Measurements from ENCODE around the gene UMODL1. TPM values are rescaled to one million over a fixed set of nuclear protein-coding genes. Genes with fewer than 3 reads are reported as not detected.

UMODL1 gene
- total RNA-seq, 2 donors from 2014 or later, result 0.11 TPM; not detected in 1

GRCh38 chr21:42123219-42123908 lies 52.2 kb downstream of the UMODL1 start:
- Mint-ChIP-seq H3K36me3 (ENCODE audit: low read depth) (no peaks in the 10 kb centered on the region), H3K4me1 (peaks cover 6% of the 10 kb centered on the region), H3K27ac (no peak overlapping the region), H3K9me3 (no peaks in the 10 kb centered on the region), H3K4me3 (no peak overlapping the region), H3K27me3 (peaks cover 44% of the 10 kb centered on the region)
- no peak for ATAC-seq (replicated peaks)

GRCh38 chr21:42124081-42124480 lies 53.0 kb downstream of the UMODL1 start:
- Mint-ChIP-seq H3K27me3 (peaks cover 42% of the 10 kb centered on the region), H3K4me1 (peaks cover 6% of the 10 kb centered on the region), H3K4me3 (no peak overlapping the region), H3K36me3 (ENCODE audit: low read depth) (no peaks in the 10 kb centered on the region), H3K27ac (no peak overlapping the region), H3K9me3 (no peaks in the 10 kb centered on the region)
- ATAC-seq (replicated peaks), result no peak

GRCh38 chr21:42124826-42125570 lies 53.9 kb downstream of the UMODL1 start:
- ATAC-seq (replicated peaks), result no peak
- Mint-ChIP-seq H3K4me1 (peaks cover 6% of the 10 kb centered on the region), H3K27ac (no peak overlapping the region), H3K4me3 (no peak overlapping the region), H3K27me3 (peaks cover 33% of the 10 kb centered on the region), H3K9me3 (no peaks in the 10 kb centered on the region), H3K36me3 (ENCODE audit: low read depth) (no peaks in the 10 kb centered on the region)

- no peak for ATAC-seq (replicated peaks)
- Mint-ChIP-seq H3K4me3 (no peak overlapping the region), H3K9me3 (no peaks in the 10 kb centered on the region), H3K4me1 (peaks cover 6% of the 10 kb centered on the region), H3K27me3 (peaks cover 27% of the 10 kb centered on the region), H3K36me3 (ENCODE audit: low read depth) (no peaks in the 10 kb centered on the region), H3K27ac (no peak overlapping the region)
Observed at GRCh38 chr21:42125571-42126544, 54.7 kb downstream of the UMODL1 start.

- H3K27ac Mint-ChIP-seq, result no peak overlapping the region
- H3K4me1 Mint-ChIP-seq, result peaks cover 6% of the 10 kb centered on the region
- no peaks in the 10 kb centered on the region for H3K36me3 Mint-ChIP-seq (ENCODE audit: low read depth)
- no peaks in the 10 kb centered on the region for H3K9me3 Mint-ChIP-seq
- H3K27me3 Mint-ChIP-seq, result peaks cover 14% of the 10 kb centered on the region
- no peak for ATAC-seq (replicated peaks)
- H3K4me3 Mint-ChIP-seq, result no peak overlapping the region
Observed at GRCh38 chr21:42127164-42128150, 56.3 kb downstream of the UMODL1 start.

GRCh38 chr21:42129300-42130266 lies 58.5 kb downstream of the UMODL1 start:
- Mint-ChIP-seq H3K27ac (no peak overlapping the region), H3K4me3 (no peak overlapping the region), H3K27me3 (peaks cover 4% of the 10 kb centered on the region), H3K36me3 (ENCODE audit: low read depth) (no peaks in the 10 kb centered on the region), H3K4me1 (no peaks in the 10 kb centered on the region), H3K9me3 (no peaks in the 10 kb centered on the region)
- ATAC-seq (replicated peaks), result no peak

- H3K4me3 Mint-ChIP-seq, result no peak overlapping the region
- H3K4me1 Mint-ChIP-seq, result no peaks in the 10 kb centered on the region
- no peak overlapping the region for H3K27ac Mint-ChIP-seq
- H3K9me3 Mint-ChIP-seq, result no peaks in the 10 kb centered on the region
- peaks cover 4% of the 10 kb centered on the region for H3K27me3 Mint-ChIP-seq
- ATAC-seq (replicated peaks), result no peak
- no peaks in the 10 kb centered on the region for H3K36me3 Mint-ChIP-seq (ENCODE audit: low read depth)
Observed at GRCh38 chr21:42130441-42130840, 59.3 kb downstream of the UMODL1 start.

- Mint-ChIP-seq H3K4me1 (no peaks in the 10 kb centered on the region), H3K9me3 (no peaks in the 10 kb centered on the region), H3K27ac (no peak overlapping the region), H3K27me3 (no peaks in the 10 kb centered on the region), H3K36me3 (ENCODE audit: low read depth) (no peaks in the 10 kb centered on the region), H3K4me3 (no peak overlapping the region)
- no peak for ATAC-seq (replicated peaks)
Observed at GRCh38 chr21:42132183-42132582, 61.1 kb downstream of the UMODL1 start.

GRCh38 chr21:42133131-42133530 lies 62.0 kb downstream of the UMODL1 start:
- Mint-ChIP-seq H3K4me1 (no peaks in the 10 kb centered on the region), H3K36me3 (ENCODE audit: low read depth) (no peaks in the 10 kb centered on the region), H3K4me3 (no peak overlapping the region), H3K27ac (no peak overlapping the region), H3K9me3 (no peaks in the 10 kb centered on the region), H3K27me3 (no peaks in the 10 kb centered on the region)
- no peak for ATAC-seq (replicated peaks)

- Mint-ChIP-seq H3K4me3 (no peak overlapping the region), H3K9me3 (no peaks in the 10 kb centered on the region), H3K4me1 (no peaks in the 10 kb centered on the region), H3K36me3 (ENCODE audit: low read depth) (no peaks in the 10 kb centered on the region), H3K27me3 (no peaks in the 10 kb centered on the region), H3K27ac (no peak overlapping the region)
- no peak for ATAC-seq (replicated peaks)
Observed at GRCh38 chr21:42135386-42136052, 64.4 kb downstream of the UMODL1 start.

GRCh38 chr21:42137191-42137904 lies 66.2 kb downstream of the UMODL1 start:
- no peaks in the 10 kb centered on the region for H3K9me3 Mint-ChIP-seq
- H3K4me1 Mint-ChIP-seq, result peaks cover under 1% of the 10 kb centered on the region
- no peak overlapping the region for H3K4me3 Mint-ChIP-seq
- no peaks in the 10 kb centered on the region for H3K27me3 Mint-ChIP-seq
- no peak for ATAC-seq (replicated peaks)
- no peaks in the 10 kb centered on the region for H3K36me3 Mint-ChIP-seq (ENCODE audit: low read depth)
- no peak overlapping the region for H3K27ac Mint-ChIP-seq
